Trophoblast cell (in vitro differentiated cells and primary cell): ENCODE data around the gene FAP.

Experiments used
- DNase-seq, 2 donors: peaks; one replicate each; pipeline ENCODE4 v3.0.0-alpha.2; 2016
- H2AFZ ChIP-seq: 2 replicates; pipeline ENCODE4 v1.6.1; 2013; ENCODE audit warnings: low read length, moderate library complexity, mild to moderate bottlenecking; ENCODE audit not compliant: insufficient read depth, poor library complexity
- H2AK5ac ChIP-seq: 2 replicates; pipeline ENCODE4 v1.6.1; 2013; ENCODE audit warnings: mild to moderate bottlenecking, low read length
- H2BK120ac ChIP-seq: 2 replicates; pipeline ENCODE4 v1.6.1; 2013; ENCODE audit warnings: low read length, mild to moderate bottlenecking, moderate library complexity; ENCODE audit not compliant: insufficient read depth, poor library complexity
- H2BK12ac ChIP-seq: 2 replicates; pipeline ENCODE4 v1.6.1; 2013; ENCODE audit warnings: mild to moderate bottlenecking, low read length, moderate library complexity
- H2BK5ac ChIP-seq: 2 replicates; pipeline ENCODE4 v1.6.1; 2013; ENCODE audit warnings: low read length, low read depth, moderate library complexity, mild to moderate bottlenecking; ENCODE audit not compliant: poor library complexity
- H3K14ac ChIP-seq: 2 replicates; pipeline ENCODE4 v1.6.1; 2013; ENCODE audit warnings: mild to moderate bottlenecking, low read length
- H3K18ac ChIP-seq: 2 replicates; pipeline ENCODE4 v1.6.1; 2013; ENCODE audit warnings: mild to moderate bottlenecking, low read length
- H3K23ac ChIP-seq: 2 replicates; pipeline ENCODE4 v1.6.1; 2013; ENCODE audit warnings: low read length
- H3K27ac ChIP-seq: 2 replicates; pipeline ENCODE4 v1.5.1; 2013; ENCODE audit warnings: low read depth, mild to moderate bottlenecking, inconsistent platforms, low read length, moderate library complexity
- H3K27me3 ChIP-seq: 2 replicates; pipeline ENCODE4 v1.6.1; 2013; ENCODE audit warnings: inconsistent platforms, mild to moderate bottlenecking, low read length, moderate library complexity; ENCODE audit not compliant: insufficient read depth
- H3K36me3 ChIP-seq, 2 experiments: 1 replicate in 1 of 2; 2 replicates in 1 of 2; pipeline ENCODE4 v1.6.1; 2013; ENCODE audit warnings: low read length in 2 of 2, mild to moderate bottlenecking in 2 of 2, moderate library complexity in 1 of 2; ENCODE audit not compliant: insufficient read depth in 2 of 2, control insufficient read depth in 1 of 2
- H3K4ac ChIP-seq: 2 replicates; pipeline ENCODE4 v1.6.1; 2013; ENCODE audit warnings: low read depth, mild to moderate bottlenecking, low read length, moderate library complexity
- H3K4me1 ChIP-seq, 2 experiments: 1 replicate in 1 of 2; 2 replicates in 1 of 2; pipeline ENCODE4 v1.6.1; 2013; ENCODE audit warnings: low read length in 2 of 2, mild to moderate bottlenecking in 2 of 2, moderate library complexity in 1 of 2; ENCODE audit not compliant: insufficient read depth in 2 of 2, control insufficient read depth in 1 of 2
- H3K4me2 ChIP-seq: 2 replicates; pipeline ENCODE4 v1.6.1; 2013; ENCODE audit warnings: inconsistent platforms, mild to moderate bottlenecking, low read length, moderate library complexity
- H3K4me3 ChIP-seq: 2 replicates; pipeline ENCODE4 v1.5.1; 2013; ENCODE audit warnings: mild to moderate bottlenecking, low read depth, low read length, inconsistent platforms
- H3K79me1 ChIP-seq: one replicate; pipeline ENCODE4 v1.6.1; 2013; ENCODE audit warnings: low read length
- H3K79me2 ChIP-seq: 2 replicates; pipeline ENCODE4 v1.6.1; 2013; ENCODE audit warnings: low read length, mild to moderate bottlenecking; ENCODE audit not compliant: control insufficient read depth, insufficient read depth, poor library complexity
- H3K9ac ChIP-seq: 2 replicates; pipeline ENCODE4 v1.6.1; 2013; ENCODE audit warnings: mild to moderate bottlenecking, low read length
- H3K9me3 ChIP-seq: 2 replicates; pipeline ENCODE4 v1.6.1; 2013; ENCODE audit warnings: low read depth, mild to moderate bottlenecking, control low read depth, inconsistent platforms, low read length; ENCODE audit not compliant: insufficient read depth
- H4K12ac ChIP-seq: 2 replicates; pipeline ENCODE4 v1.6.1; 2013; ENCODE audit warnings: low read depth, mild to moderate bottlenecking, low read length, moderate library complexity
- H4K8ac ChIP-seq: 2 replicates; pipeline ENCODE4 v1.6.1; 2013; ENCODE audit warnings: low read depth, mild to moderate bottlenecking, low read length, moderate library complexity
- H4K91ac ChIP-seq: one replicate; pipeline ENCODE4 v1.6.1; 2013; ENCODE audit warnings: low read depth, mild to moderate bottlenecking, low read length, moderate library complexity
- WGBS: extraction: QIAGEN DNeasy Blood & Tissue Kit; methylation state at CpG from one replicate; pipeline ENCODE4 v1.1.7; 2013; ENCODE audit warnings: missing lambda C conversion rate; ENCODE audit not compliant: insufficient read length, insufficient coverage; ENCODE audit errors: extremely low coverage; 5-methylcytosine and 5-hydroxymethylcytosine counted together

FAP gene

GRCh38 chr2:162175714-162176113 lies 67.5 kb downstream of the FAP start:
- no peak overlapping the region for H3K9ac ChIP-seq
- H3K4me2 ChIP-seq: no peak overlapping the region
- no peak overlapping the region for H3K23ac ChIP-seq
- H2BK12ac ChIP-seq: no peak overlapping the region
- no peaks in the 10 kb centered on the region for H3K36me3 ChIP-seq
- H2BK120ac ChIP-seq: no peak overlapping the region
- no peak overlapping the region for H2BK5ac ChIP-seq
- no CpG with 5 or more reads among the region's 3 CpGs for WGBS
- no peak for DNase-seq
- no peaks in the 10 kb centered on the region for H3K27me3 ChIP-seq
- no peak overlapping the region for H4K8ac ChIP-seq
- H4K91ac ChIP-seq: no peak overlapping the region
- no peak overlapping the region for H3K18ac ChIP-seq
- no peak overlapping the region for H3K4ac ChIP-seq
- no peaks in the 10 kb centered on the region for H3K79me1 ChIP-seq
- H2AFZ ChIP-seq: no peak overlapping the region
- no peak overlapping the region for H3K14ac ChIP-seq
- H3K79me2 ChIP-seq: no peaks in the 10 kb centered on the region
- H3K4me1 ChIP-seq: no peaks in the 10 kb centered on the region
- no peak overlapping the region for H4K12ac ChIP-seq
- H3K4me3 ChIP-seq: no peak overlapping the region
- no peak overlapping the region for H2AK5ac ChIP-seq
- no peaks in the 10 kb centered on the region for H3K9me3 ChIP-seq
- H3K27ac ChIP-seq: no peak overlapping the region

- Histone ChIP-seq H3K18ac (no peak overlapping the region), H3K9me3 (no peaks in the 10 kb centered on the region), H3K4me3 (no peak overlapping the region), H3K23ac (no peak overlapping the region), H2BK5ac (no peak overlapping the region), H2BK12ac (no peak overlapping the region), H3K14ac (no peak overlapping the region), H3K79me2 (no peaks in the 10 kb centered on the region), H4K91ac (no peak overlapping the region), H3K27ac (no peak overlapping the region), H4K8ac (no peak overlapping the region), H2AK5ac (no peak overlapping the region), H3K4me1 (no peaks in the 10 kb centered on the region), H2AFZ (no peak overlapping the region), H3K4me2 (no peak overlapping the region), H3K79me1 (no peaks in the 10 kb centered on the region), H3K4ac (no peak overlapping the region), H3K9ac (no peak overlapping the region), H3K36me3 (no peaks in the 10 kb centered on the region), H3K27me3 (no peaks in the 10 kb centered on the region), H4K12ac (no peak overlapping the region), H2BK120ac (no peak overlapping the region)
- WGBS: no CpG with 5 or more reads among the region's 5 CpGs
- DNase-seq: no peak
Observed at GRCh38 chr2:162174746-162175145, 68.5 kb downstream of the FAP start.

GRCh38 chr2:162172802-162173370 lies 70.4 kb downstream of the FAP start:
- Histone ChIP-seq H4K8ac (no peak overlapping the region), H2BK5ac (no peak overlapping the region)

GRCh38 chr2:162166745-162167144 lies 76.5 kb downstream of the FAP start:
- H3K79me1 ChIP-seq: no peaks in the 10 kb centered on the region
- no CpG with 5 or more reads among the region's 4 CpGs for WGBS
- H3K9me3 ChIP-seq: no peaks in the 10 kb centered on the region

More at GRCh38 chr2:162172802-162173370, 70.4 kb downstream of the FAP start:
- Histone ChIP-seq H2BK120ac (no peak overlapping the region), H2BK12ac (no peak overlapping the region), H2AK5ac (no peak overlapping the region), H3K79me1 (no peaks in the 10 kb centered on the region), H3K27me3 (no peaks in the 10 kb centered on the region), H3K9ac (no peak overlapping the region), H3K27ac (no peak overlapping the region), H3K4me2 (no peak overlapping the region), H3K4ac (no peak overlapping the region), H3K23ac (no peak overlapping the region), H3K4me3 (no peak overlapping the region), H3K18ac (no peak overlapping the region), H3K79me2 (no peaks in the 10 kb centered on the region), H3K9me3 (no peaks in the 10 kb centered on the region), H3K14ac (no peak overlapping the region), H3K36me3 (no peaks in the 10 kb centered on the region), H3K4me1 (no peaks in the 10 kb centered on the region), H4K91ac (no peak overlapping the region), H4K12ac (no peak overlapping the region), H2AFZ (no peak overlapping the region)
- DNase-seq: peak; percentile 60 to 84
- whole genome bisulfite sequencing: no CpG with 5 or more reads among the region's 1 CpG

More at GRCh38 chr2:162166745-162167144, 76.5 kb downstream of the FAP start:
- Histone ChIP-seq H2BK5ac (no peak overlapping the region), H2AK5ac (no peak overlapping the region), H2AFZ (no peak overlapping the region), H3K18ac (no peak overlapping the region), H4K91ac (no peak overlapping the region), H3K4me1 (no peaks in the 10 kb centered on the region), H3K27ac (no peak overlapping the region), H2BK120ac (no peak overlapping the region), H3K36me3 (no peaks in the 10 kb centered on the region), H3K27me3 (no peaks in the 10 kb centered on the region), H3K4me2 (no peak overlapping the region), H3K23ac (no peak overlapping the region), H4K12ac (no peak overlapping the region), H3K79me2 (no peaks in the 10 kb centered on the region), H3K9ac (no peak overlapping the region), H4K8ac (no peak overlapping the region), H2BK12ac (no peak overlapping the region), H3K4ac (no peak overlapping the region), H3K14ac (no peak overlapping the region), H3K4me3 (no peak overlapping the region)
- DNase-seq: no peak
